OCI-LY1 (cell line): Measurements from ENCODE around the gene SLC26A4.

Experiments
- H2AFZ ChIP-seq: fragments of 200-600 bp; sonication (generic), shearing (Covaris generic); 2 replicates; pipeline ENCODE4 v1.6.0; 2014; ENCODE audit warnings: antibody characterized with exemption, mild to moderate bottlenecking, low read length
- H3F3A ChIP-seq: fragments of 200-600 bp; sonication (generic), shearing (Covaris generic); 2 replicates; pipeline ENCODE4 v1.6.0; 2014; ENCODE audit warnings: mild to moderate bottlenecking, antibody characterized with exemption, low read length, moderate library complexity; ENCODE audit not compliant: insufficient read depth
- H3K27ac ChIP-seq: fragments of 200-600 bp; sonication (generic); 2 replicates; pipeline ENCODE4 v1.5.1; 2014; ENCODE audit warnings: low read length, mixed run types, mild to moderate bottlenecking, low read depth; ENCODE audit not compliant: poor library complexity, severe bottlenecking
- H3K27me3 ChIP-seq: fragments of 200-600 bp; sonication (generic); 2 replicates; pipeline ENCODE4 v1.6.0; 2014; ENCODE audit warnings: antibody characterized with exemption, mild to moderate bottlenecking, low read length, moderate library complexity; ENCODE audit not compliant: insufficient read depth
- H3K36me3 ChIP-seq: fragments of 200-600 bp; sonication (generic); 2 replicates; pipeline ENCODE4 v1.6.1; 2014; ENCODE audit warnings: mild to moderate bottlenecking, antibody characterized with exemption, low read length, moderate library complexity, mixed read lengths; ENCODE audit not compliant: insufficient read depth
- H3K4me1 ChIP-seq: fragments of 200-600 bp; sonication (generic); 2 replicates; pipeline ENCODE4 v1.5.1; 2014; ENCODE audit warnings: mild to moderate bottlenecking, low read length, moderate library complexity; ENCODE audit not compliant: insufficient read depth, severe bottlenecking
- H3K4me2 ChIP-seq: fragments of 200-600 bp; sonication (generic), shearing (Covaris generic); 2 replicates; pipeline ENCODE4 v1.6.1; 2014; ENCODE audit warnings: low read length
- H3K4me3 ChIP-seq: fragments of 200-600 bp; sonication (generic); 2 replicates; pipeline ENCODE4 v1.5.1; 2014; ENCODE audit warnings: low read length, low read depth, mild to moderate bottlenecking, mixed read lengths; ENCODE audit not compliant: poor library complexity, severe bottlenecking
- H3K79me2 ChIP-seq: fragments of 200-600 bp; shearing (Covaris generic); 2 replicates; pipeline ENCODE4 v1.6.1; 2016; ENCODE audit warnings: mixed run types, low read length, mixed read lengths; ENCODE audit not compliant: insufficient read depth
- H3K9ac ChIP-seq: fragments of 200-600 bp; sonication (generic), shearing (Covaris generic); 2 replicates; pipeline ENCODE4 v1.6.1; 2014; ENCODE audit warnings: mild to moderate bottlenecking, low read length, mixed read lengths
- H3K9me2 ChIP-seq: fragments of 200-600 bp; sonication (generic), shearing (Covaris generic); 2 replicates; pipeline ENCODE4 v1.6.1; 2014; ENCODE audit warnings: low read depth, mild to moderate bottlenecking, low read length, mixed read lengths
- H3K9me3 ChIP-seq: fragments of 200-600 bp; shearing (Covaris generic); 2 replicates; pipeline ENCODE4 v1.6.1; 2014; ENCODE audit warnings: low read length, mixed read lengths
- H4K20me1 ChIP-seq: fragments of 200-600 bp; sonication (generic), shearing (Covaris generic); 2 replicates; pipeline ENCODE4 v1.6.0; 2016; ENCODE audit warnings: mild to moderate bottlenecking, low read length; ENCODE audit not compliant: insufficient read depth
- EZH2 ChIP-seq: fragments of 200-600 bp; sonication (generic), shearing (Covaris generic); IDR thresholded peaks from 2 replicates; pipeline ENCODE4 v1.8.0; 2017; ENCODE audit warnings: borderline replicate concordance, mixed run types, mild to moderate bottlenecking, antibody characterized with exemption, low read length, moderate library complexity, mixed read lengths
- TF ChIP-seq, protein P1 (sequence below): fragments of 200-600 bp; sonication (generic), shearing (Covaris generic); IDR thresholded peaks from 2 replicates; pipeline ENCODE4 v1.5.1; 2017; ENCODE audit warnings: mild to moderate bottlenecking, antibody characterized with exemption, low read length, moderate library complexity, mixed read lengths

The SLC26A4 gene

DNA sequence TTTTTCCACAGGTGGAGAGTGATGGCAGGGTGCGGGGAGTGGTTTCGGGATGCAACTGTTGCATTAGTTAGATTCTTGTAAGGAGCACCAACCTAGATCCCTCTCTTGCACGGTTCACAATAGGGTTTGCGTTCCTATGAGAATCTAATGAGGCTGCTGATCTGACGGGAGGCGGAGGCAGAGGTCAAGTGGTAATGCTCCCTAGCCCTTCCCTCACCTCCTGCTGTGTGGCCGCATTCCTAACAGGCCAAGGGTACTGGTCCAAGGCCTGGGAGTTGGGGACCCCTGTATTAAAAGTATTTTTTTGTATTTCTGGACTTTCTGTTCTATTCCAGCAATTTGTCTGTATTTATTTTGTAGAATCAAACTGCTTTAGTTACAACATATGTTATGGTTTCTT lies 90.5 kb downstream of the SLC26A4 start:
- Histone ChIP-seq H2AFZ (no peak overlapping the region), H3K4me1 (peaks cover 16% of the 10 kb centered on the region), H3K9ac (no peak overlapping the region), H4K20me1 (no peaks in the 10 kb centered on the region), H3K4me2 (no peak overlapping the region), H3K4me3 (no peak overlapping the region), H3K9me3 (no peaks in the 10 kb centered on the region), H3K27ac (no peak overlapping the region), H3K27me3 (no peaks in the 10 kb centered on the region), H3F3A (no peaks in the 10 kb centered on the region), H3K79me2 (peaks cover 44% of the 10 kb centered on the region), H3K9me2 (no peaks in the 10 kb centered on the region), H3K36me3 (peaks cover 83% of the 10 kb centered on the region)
- no peak for TF ChIP-seq EZH2
- TF ChIP-seq, protein P1, sequence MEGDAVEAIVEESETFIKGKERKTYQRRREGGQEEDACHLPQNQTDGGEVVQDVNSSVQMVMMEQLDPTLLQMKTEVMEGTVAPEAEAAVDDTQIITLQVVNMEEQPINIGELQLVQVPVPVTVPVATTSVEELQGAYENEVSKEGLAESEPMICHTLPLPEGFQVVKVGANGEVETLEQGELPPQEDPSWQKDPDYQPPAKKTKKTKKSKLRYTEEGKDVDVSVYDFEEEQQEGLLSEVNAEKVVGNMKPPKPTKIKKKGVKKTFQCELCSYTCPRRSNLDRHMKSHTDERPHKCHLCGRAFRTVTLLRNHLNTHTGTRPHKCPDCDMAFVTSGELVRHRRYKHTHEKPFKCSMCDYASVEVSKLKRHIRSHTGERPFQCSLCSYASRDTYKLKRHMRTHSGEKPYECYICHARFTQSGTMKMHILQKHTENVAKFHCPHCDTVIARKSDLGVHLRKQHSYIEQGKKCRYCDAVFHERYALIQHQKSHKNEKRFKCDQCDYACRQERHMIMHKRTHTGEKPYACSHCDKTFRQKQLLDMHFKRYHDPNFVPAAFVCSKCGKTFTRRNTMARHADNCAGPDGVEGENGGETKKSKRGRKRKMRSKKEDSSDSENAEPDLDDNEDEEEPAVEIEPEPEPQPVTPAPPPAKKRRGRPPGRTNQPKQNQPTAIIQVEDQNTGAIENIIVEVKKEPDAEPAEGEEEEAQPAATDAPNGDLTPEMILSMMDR, result no peak

DNA sequence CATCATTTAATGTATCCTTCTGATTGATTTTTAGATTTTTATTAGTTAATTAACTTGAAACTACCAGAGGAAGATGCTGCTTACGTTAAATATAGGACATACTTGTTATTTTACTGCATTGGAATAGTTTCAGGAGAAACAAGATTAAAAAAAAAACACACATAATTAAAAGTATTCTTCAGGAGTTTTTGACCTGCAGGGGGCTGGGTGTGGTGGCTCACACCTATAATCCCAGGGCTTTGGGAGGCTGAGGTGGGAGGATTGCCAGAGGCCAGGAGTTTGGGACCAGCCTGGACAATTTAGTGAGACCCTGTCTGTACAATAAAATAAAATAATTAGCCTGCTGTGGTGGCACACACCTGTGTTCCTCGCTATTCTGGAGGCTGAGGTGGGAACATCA lies 94.0 kb downstream of the SLC26A4 start:
- Histone ChIP-seq H4K20me1 (no peaks in the 10 kb centered on the region), H3K9ac (no peak overlapping the region), H3F3A (no peaks in the 10 kb centered on the region), H3K4me1 (no peaks in the 10 kb centered on the region), H2AFZ (no peak overlapping the region), H3K9me3 (no peaks in the 10 kb centered on the region), H3K4me2 (no peak overlapping the region), H3K27ac (no peak overlapping the region), H3K79me2 (0 out of 2 replicates have a peak, but pooled peaks cover 9% of the 10 kb centered on the region), H3K4me3 (no peak overlapping the region), H3K27me3 (no peaks in the 10 kb centered on the region), H3K9me2 (no peaks in the 10 kb centered on the region), H3K36me3 (peaks cover 94% of the 10 kb centered on the region)
- TF ChIP-seq, protein P1, result no peak
- TF ChIP-seq EZH2, result no peak

DNA sequence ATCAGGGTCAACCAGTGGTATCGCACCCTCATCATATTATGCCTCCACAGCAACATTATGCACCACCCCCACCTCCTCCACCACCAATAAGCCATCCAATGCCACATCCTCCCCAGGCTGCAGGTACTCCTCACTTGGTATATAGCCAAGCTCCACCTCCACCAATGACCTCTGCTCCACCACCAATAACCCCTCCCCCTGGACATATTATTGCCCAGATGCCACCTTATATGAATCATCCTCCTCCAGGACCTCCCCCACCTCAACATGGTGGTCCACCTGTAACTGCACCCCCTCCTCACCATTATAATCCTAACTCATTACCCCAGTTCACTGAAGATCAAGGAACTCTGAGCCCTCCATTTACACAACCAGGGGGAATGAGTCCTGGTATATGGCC lies 98.0 kb downstream of the SLC26A4 start:
- Histone ChIP-seq H3K27me3 (no peaks in the 10 kb centered on the region), H3K4me2 (no peak overlapping the region), H3K4me3 (no peak overlapping the region), H3K79me2 (no peaks in the 10 kb centered on the region), H4K20me1 (no peaks in the 10 kb centered on the region), H3K36me3 (peaks cover 70% of the 10 kb centered on the region), H3K4me1 (no peaks in the 10 kb centered on the region), H3K9me2 (no peaks in the 10 kb centered on the region), H3F3A (no peaks in the 10 kb centered on the region; the same call in 1 of the 2 replicates), H2AFZ (no peak overlapping the region), H3K27ac (no peak overlapping the region), H3K9ac (no peak overlapping the region), H3K9me3 (no peaks in the 10 kb centered on the region)
- TF ChIP-seq EZH2, result no peak
- TF ChIP-seq, protein P1, result no peak
